GM12872 (cell line): ENCODE measurements around the gene OXGR1.
A peak's percentile ranks its signal among the peaks of the same experiment; 100 is the strongest.

Source experiments
- CTCF ChIP-seq: IDR thresholded peaks from 3 replicates; pipeline ENCODE4 v1.5.1; 2011; ENCODE audit warnings: low read depth, mild to moderate bottlenecking, low read length, moderate library complexity; ENCODE audit not compliant: insufficient read depth

OXGR1 gene

GRCh38 chr13:97023117-97023516, 28.8 kb upstream of the OXGR1 start:
- no peak for TF ChIP-seq CTCF

GRCh38 chr13:97021241-97021640, 27.0 kb upstream of the OXGR1 start:
- no peak for TF ChIP-seq CTCF

- TF ChIP-seq CTCF = no peak
These were observed 26.5 kb upstream of the OXGR1 start for GRCh38 chr13:97020689-97021240.

GRCh38 chr13:97020194-97020593, 25.9 kb upstream of the OXGR1 start:
- no peak for TF ChIP-seq CTCF

GRCh38 chr13:97019236-97019635, 25.0 kb upstream of the OXGR1 start:
- no peak for TF ChIP-seq CTCF

- peak; percentile 87 for TF ChIP-seq CTCF
These were observed 23.9 kb upstream of the OXGR1 start for GRCh38 chr13:97018029-97018819.

GRCh38 chr13:97017322-97017721, 23.0 kb upstream of the OXGR1 start:
- TF ChIP-seq CTCF = no peak
